ENCODE data around the gene OR10G3. TPM values are rescaled to one million over a fixed set of nuclear protein-coding genes. Genes with fewer than 3 reads are reported as not detected.

OR10G3 gene
- total RNA-seq, 1 donor from 2014 or later: not detected

GRCh38 chr14:21589317-21589716 lies 9.4 kb upstream of the OR10G3 start:
- no peak overlapping the region for H3K4me3 ChIP-seq (ENCODE audit: low read depth, low read length)
- TF ChIP-seq, protein P1, sequence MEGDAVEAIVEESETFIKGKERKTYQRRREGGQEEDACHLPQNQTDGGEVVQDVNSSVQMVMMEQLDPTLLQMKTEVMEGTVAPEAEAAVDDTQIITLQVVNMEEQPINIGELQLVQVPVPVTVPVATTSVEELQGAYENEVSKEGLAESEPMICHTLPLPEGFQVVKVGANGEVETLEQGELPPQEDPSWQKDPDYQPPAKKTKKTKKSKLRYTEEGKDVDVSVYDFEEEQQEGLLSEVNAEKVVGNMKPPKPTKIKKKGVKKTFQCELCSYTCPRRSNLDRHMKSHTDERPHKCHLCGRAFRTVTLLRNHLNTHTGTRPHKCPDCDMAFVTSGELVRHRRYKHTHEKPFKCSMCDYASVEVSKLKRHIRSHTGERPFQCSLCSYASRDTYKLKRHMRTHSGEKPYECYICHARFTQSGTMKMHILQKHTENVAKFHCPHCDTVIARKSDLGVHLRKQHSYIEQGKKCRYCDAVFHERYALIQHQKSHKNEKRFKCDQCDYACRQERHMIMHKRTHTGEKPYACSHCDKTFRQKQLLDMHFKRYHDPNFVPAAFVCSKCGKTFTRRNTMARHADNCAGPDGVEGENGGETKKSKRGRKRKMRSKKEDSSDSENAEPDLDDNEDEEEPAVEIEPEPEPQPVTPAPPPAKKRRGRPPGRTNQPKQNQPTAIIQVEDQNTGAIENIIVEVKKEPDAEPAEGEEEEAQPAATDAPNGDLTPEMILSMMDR (IDR thresholded peaks at IDR 0.05; ENCODE audit: insufficient read depth, low read length, poor library complexity, severe bottlenecking): no peak
- DNase-seq (ENCODE audit: low read depth): no peak
- H3K27me3 ChIP-seq (ENCODE audit: control insufficient read depth, insufficient read depth, low read length): peaks cover 2% of the 10 kb centered on the region
- no peaks in the 10 kb centered on the region for H3K36me3 ChIP-seq (ENCODE audit: control insufficient read depth, insufficient read depth, low read length)

DNA sequence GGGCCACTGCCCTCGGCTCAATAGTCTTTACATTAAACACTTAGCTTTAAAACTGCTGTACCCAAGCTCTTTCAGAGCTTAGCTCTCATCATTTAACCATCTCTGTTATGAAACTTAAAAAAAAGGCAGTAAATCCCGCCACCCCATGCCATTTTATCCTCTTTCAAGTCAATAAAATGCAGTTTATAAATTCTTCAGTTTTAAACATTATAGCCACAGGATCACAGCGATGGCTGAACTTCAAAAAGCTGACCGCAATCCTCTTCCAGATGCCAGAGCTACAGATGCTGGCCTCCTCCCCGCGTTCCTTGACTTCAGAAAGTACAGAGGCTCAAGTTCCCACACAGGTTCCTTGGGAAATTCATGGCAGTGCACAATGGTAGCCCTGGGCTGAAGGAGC lies 4.2 kb downstream of the OR10G3 start:
- Histone ChIP-seq H3K27me3 (ENCODE audit: control insufficient read depth, insufficient read depth, low read length) (no peaks in the 10 kb centered on the region), H3K36me3 (ENCODE audit: control insufficient read depth, insufficient read depth, low read length) (no peaks in the 10 kb centered on the region), H3K4me3 (ENCODE audit: low read depth, low read length) (no peak overlapping the region)
- TF ChIP-seq, protein P1 (IDR thresholded peaks at IDR 0.05; ENCODE audit: insufficient read depth, low read length, poor library complexity, severe bottlenecking): no peak
- DNase-seq (ENCODE audit: low read depth): no peak

DNA sequence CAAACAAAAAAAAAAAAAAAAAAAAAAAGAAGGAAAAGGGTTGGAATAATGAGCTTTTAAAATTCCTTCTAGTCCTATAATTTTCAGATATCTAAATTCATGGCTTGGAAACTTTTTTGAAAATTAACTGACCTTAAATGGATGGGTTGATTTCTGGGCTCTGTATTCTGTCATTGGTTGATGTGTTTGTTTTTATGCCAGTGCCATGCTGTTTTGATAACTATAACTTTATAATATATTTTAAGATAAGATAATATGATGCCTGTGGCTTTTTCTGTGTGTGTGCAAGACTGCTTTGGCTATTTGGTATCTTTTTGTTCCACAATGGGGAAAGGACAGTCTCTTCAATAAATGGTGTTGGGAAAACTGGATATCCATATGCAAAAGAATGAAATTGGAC lies 7.3 kb downstream of the OR10G3 start:
- Histone ChIP-seq H3K36me3 (ENCODE audit: control insufficient read depth, insufficient read depth, low read length) (no peaks in the 10 kb centered on the region), H3K4me3 (ENCODE audit: low read depth, low read length) (no peak overlapping the region), H3K27me3 (ENCODE audit: control insufficient read depth, insufficient read depth, low read length) (no peaks in the 10 kb centered on the region)
- no peak for DNase-seq (ENCODE audit: low read depth)
- TF ChIP-seq, protein P1 (IDR thresholded peaks at IDR 0.05; ENCODE audit: insufficient read depth, low read length, poor library complexity, severe bottlenecking): no peak

- DNase-seq (ENCODE audit: low read depth): no peak
- Histone ChIP-seq H3K27me3 (ENCODE audit: control insufficient read depth, insufficient read depth, low read length) (no peaks in the 10 kb centered on the region), H3K36me3 (ENCODE audit: control insufficient read depth, insufficient read depth, low read length) (no peaks in the 10 kb centered on the region), H3K4me3 (ENCODE audit: low read depth, low read length) (no peak overlapping the region)
- TF ChIP-seq, protein P1 (IDR thresholded peaks at IDR 0.05; ENCODE audit: insufficient read depth, low read length, poor library complexity, severe bottlenecking): no peak
These were observed 21.1 kb downstream of the OR10G3 start for GRCh38 chr14:21558703-21559170.

GRCh38 chr14:21557084-21557901 lies 22.6 kb downstream of the OR10G3 start:
- no peaks in the 10 kb centered on the region for H3K27me3 ChIP-seq (ENCODE audit: control insufficient read depth, insufficient read depth, low read length)
- TF ChIP-seq, protein P1 (IDR thresholded peaks at IDR 0.05; ENCODE audit: insufficient read depth, low read length, poor library complexity, severe bottlenecking): peak; percentile 56
- peak; percentile 53 for DNase-seq (ENCODE audit: low read depth)
- no peak overlapping the region for H3K4me3 ChIP-seq (ENCODE audit: low read depth, low read length)
- H3K36me3 ChIP-seq (ENCODE audit: control insufficient read depth, insufficient read depth, low read length): no peaks in the 10 kb centered on the region

Data from kidney epithelial cell (primary cell).